ENCODE measurements around the gene PSMD11. TPM values are rescaled to one million over a fixed set of nuclear protein-coding genes. Genes with fewer than 3 reads are reported as not detected.
"Not testable (repeated sequence)": the region's sequence is repeated elsewhere in the genome, so short reads cannot be mapped to it uniquely, and the experiment has no call there.

PSMD11 gene
- total RNA-seq, 4 donors from 2014 or later, result 41.7 to 68.7 (median 64.9) TPM

GRCh38 chr17:32445497-32445896, 1.2 kb downstream of the PSMD11 start:
- Histone ChIP-seq H3K4me1 (peaks cover 5 to 31% (median 9%) of the 10 kb centered on the region in 3 donors), H3K4me3 (peak overlapping the region; percentile 98 to 99), H3K9me3 (no peaks in the 10 kb centered on the region), H3K27ac (peak overlapping the region in 2 of 4 donors; percentile 83 to 84), H3K27me3 (no peaks in the 10 kb centered on the region), H3K36me3 (peaks cover 0 to 36% of the 10 kb centered on the region in 2 donors)
- 15 to 16% methylated on average over 6 of the region's 6 CpGs for WGBS, 2 donors (ENCODE audit: low coverage in 1 of 2)
- ATAC-seq, result no peak
- TF ChIP-seq CTCF (IDR thresholded peaks at IDR 0.05) (no peak), EP300 (IDR thresholded peaks at IDR 0.05) (no peak), POLR2A (IDR thresholded peaks at IDR 0.05) (no peak), POLR2AphosphoS5 (IDR thresholded peaks at IDR 0.05) (no peak)

DNA sequence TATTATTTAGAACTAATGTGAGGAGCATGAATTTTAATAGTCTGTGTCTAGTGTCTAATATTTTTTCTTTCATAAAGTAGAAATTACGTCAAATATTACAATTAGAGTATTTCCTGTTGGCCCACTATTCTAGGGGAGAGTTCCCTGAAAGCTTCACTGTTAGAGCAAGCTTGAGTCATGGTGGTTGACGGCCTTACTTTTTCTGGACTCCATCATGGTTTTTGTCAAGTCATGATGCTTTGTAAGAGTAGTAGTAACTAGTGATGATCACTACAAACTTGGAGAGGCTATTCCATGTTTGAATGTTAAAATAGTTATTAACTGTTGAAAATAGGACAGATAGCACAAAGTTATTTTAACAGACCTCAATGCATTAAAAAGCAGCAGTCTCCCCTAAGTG, 1.7 kb downstream of the PSMD11 start:
- Histone ChIP-seq H3K36me3 (peaks cover under 1 to 41% of the 10 kb centered on the region in 2 donors), H3K4me3 (peak overlapping the region in 1 of 2 donors; percentile 99), H3K27me3 (no peaks in the 10 kb centered on the region), H3K4me1 (peaks cover 5 to 31% (median 9%) of the 10 kb centered on the region in 3 donors), H3K27ac (no peak overlapping the region), H3K9me3 (no peaks in the 10 kb centered on the region)
- no peak for ATAC-seq
- 51 to 71% methylated on average over 2 of the region's 2 CpGs for WGBS, 2 donors (ENCODE audit: low coverage in 1 of 2)
- TF ChIP-seq POLR2AphosphoS5 (IDR thresholded peaks at IDR 0.05) (no peak), EP300 (IDR thresholded peaks at IDR 0.05) (no peak), POLR2A (IDR thresholded peaks at IDR 0.05) (no peak), CTCF (IDR thresholded peaks at IDR 0.05) (no peak)

GRCh38 chr17:32446949-32447348, 2.6 kb downstream of the PSMD11 start:
- Histone ChIP-seq H3K9me3 (no peaks in the 10 kb centered on the region), H3K27me3 (no peaks in the 10 kb centered on the region), H3K27ac (no peak overlapping the region), H3K4me1 (peaks cover 5 to 31% (median 9%) of the 10 kb centered on the region in 3 donors), H3K36me3 (peaks cover 5 to 50% of the 10 kb centered on the region in 2 donors), H3K4me3 (no peak overlapping the region)
- TF ChIP-seq CTCF (IDR thresholded peaks at IDR 0.05), result no peak
- TF ChIP-seq EP300 (IDR thresholded peaks at IDR 0.05), result no peak
- TF ChIP-seq POLR2AphosphoS5 (IDR thresholded peaks at IDR 0.05), result no peak
- 54 to 81% methylated on average over 2 of the region's 2 CpGs for WGBS, 2 donors (ENCODE audit: low coverage in 1 of 2)
- ATAC-seq, result no peak

- Histone ChIP-seq H3K27ac (no peak overlapping the region), H3K4me3 (no peak overlapping the region), H3K36me3 (peaks cover 5 to 81% of the 10 kb centered on the region in 2 donors), H3K9me3 (no peaks in the 10 kb centered on the region), H3K4me1 (peaks cover 5 to 22% (median 7%) of the 10 kb centered on the region in 3 donors), H3K27me3 (no peaks in the 10 kb centered on the region)
- ATAC-seq, result no peak
- TF ChIP-seq EP300 (IDR thresholded peaks at IDR 0.05) (no peak), POLR2AphosphoS5 (IDR thresholded peaks at IDR 0.05) (no peak), POLR2A (IDR thresholded peaks at IDR 0.05) (no peak), CTCF (IDR thresholded peaks at IDR 0.05) (no peak)
- WGBS, 2 donors (ENCODE audit: low coverage in 1 of 2), result 95% methylated on average over 3 of the region's 5 CpGs; no CpG with 5 or more reads in 1 of the 2 donors
These were observed 5.7 kb downstream of the PSMD11 start for GRCh38 chr17:32449963-32450362.

DNA sequence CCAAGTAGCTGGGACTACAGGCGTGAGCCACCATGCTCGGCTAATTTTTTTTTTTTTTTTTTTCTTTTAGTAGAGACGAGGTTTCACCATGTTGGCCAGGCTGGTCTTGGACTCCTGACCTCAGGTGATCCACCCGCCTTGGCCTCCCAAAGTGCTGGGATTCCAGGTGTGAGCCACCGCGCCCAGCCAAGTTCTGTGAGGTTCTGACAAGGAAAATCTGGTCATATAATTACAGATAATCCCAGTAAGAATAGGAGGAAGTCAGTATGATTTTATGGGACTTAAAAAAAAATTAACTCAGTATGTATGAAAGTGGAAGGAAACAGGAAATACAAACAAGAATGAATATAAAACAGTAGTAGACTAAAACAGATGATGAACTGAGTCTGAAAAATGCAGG, 6.1 kb downstream of the PSMD11 start:
- not testable (repeated sequence) for H3K27ac ChIP-seq, ATAC-seq, H3K9me3 ChIP-seq, H3K4me3 ChIP-seq, H3K27me3 ChIP-seq
- 100% methylated on average over 2 of the region's 6 CpGs; no CpG with 5 or more reads in 1 of the 2 donors for WGBS, 2 donors (ENCODE audit: low coverage in 1 of 2)
- H3K4me1 ChIP-seq, result peaks cover 5 to 18% (median 7%) of the 10 kb centered on the region in 3 donors
- H3K36me3 ChIP-seq, result peaks cover 5 to 85% of the 10 kb centered on the region in 2 donors

Data from gastroesophageal sphincter (tissue), 4 donors.